GM18499 (cell line): ENCODE results near the gene DDX10.
A peak's percentile ranks its signal among the peaks of the same experiment; 100 is the strongest.
"Not testable (repeated sequence)": the region's sequence is repeated elsewhere in the genome, so short reads cannot be mapped to it uniquely, and the experiment has no call there.

Experiments
- ATAC-seq: cut with Tn5 transposase; IDR thresholded peaks from one replicate; pipeline ENCODE4 v1.9.1; 2021; ENCODE audit warnings: moderate number of reproducible peaks; ENCODE audit not compliant: insufficient read depth, unreplicated experiment

Gene DDX10

DNA sequence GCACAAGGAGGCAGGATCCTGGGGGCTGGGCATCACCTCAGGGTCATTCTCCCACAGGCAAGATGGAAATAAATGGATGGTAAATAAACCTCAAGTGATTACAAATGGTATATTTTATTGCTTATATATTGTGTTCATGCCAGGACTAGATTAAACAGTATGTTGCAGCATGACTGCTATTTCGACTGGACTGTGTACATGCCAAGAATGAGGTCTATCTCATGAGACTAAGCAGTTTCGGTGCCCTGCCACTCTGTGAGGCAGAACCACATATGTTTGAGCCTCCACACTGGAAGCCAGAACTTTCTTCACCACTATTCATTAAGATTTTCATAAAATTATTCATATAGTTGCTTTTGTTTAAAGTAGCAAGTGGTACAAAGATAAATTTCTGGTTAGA is 140.2 kb downstream of the DDX10 start:
- ATAC-seq: no peak

DNA sequence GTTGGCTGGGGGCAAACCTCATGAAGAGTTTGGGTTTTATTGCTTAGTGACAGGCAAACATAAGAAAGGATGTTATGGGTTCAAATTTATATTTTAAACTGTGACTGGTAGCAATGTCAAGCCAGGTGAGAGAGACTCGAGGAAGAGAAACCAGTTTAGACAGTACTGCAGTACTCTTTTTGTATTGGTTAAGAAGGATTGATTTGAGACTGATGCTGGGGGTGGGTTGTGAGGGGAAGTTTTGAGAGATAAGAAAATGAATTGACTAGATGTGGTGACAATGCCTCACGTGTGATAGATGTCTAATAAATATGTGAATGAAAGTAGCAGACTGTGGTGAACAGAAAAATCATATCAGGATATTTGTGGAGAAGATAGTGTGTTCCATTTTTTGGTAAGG is 142.4 kb downstream of the DDX10 start:
- ATAC-seq: no peak

DNA sequence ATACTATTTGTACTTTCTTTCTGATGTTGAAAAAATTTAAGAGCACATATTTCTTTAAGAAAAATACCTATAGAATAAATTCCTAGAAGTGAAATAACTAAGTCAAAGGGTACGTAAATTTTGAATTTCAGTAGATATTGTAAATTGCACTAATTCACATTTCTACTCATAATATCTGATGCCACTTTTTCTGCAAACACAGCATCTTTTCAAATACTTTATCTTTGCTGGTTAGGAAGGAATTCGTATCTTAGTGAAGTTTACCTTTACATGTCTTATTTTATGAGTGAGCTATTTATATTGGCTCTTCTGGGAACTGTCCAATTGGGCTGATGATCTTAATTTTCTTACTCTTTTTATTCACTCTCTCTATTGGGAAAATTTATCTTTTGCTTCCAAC is 148.2 kb downstream of the DDX10 start:
- no peak for ATAC-seq

DNA sequence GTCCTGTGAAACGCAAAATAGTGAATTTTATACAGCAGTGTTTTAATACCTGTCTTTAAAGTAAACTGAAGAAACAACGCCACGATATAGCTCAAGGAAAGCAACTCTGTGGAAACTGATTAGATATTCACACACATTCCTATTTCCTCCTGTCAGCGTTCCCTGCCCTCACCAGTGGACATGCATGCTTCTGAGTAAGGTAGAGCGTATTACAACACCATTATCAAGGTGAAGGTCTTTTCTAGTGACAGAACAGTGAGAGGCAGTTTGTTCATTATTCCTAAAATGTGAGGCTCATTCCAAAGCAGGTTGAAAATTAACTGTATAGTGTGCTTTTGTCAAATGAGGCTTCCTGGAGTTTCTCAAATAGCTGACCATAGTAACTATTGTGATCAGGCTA is 153.1 kb downstream of the DDX10 start:
- ATAC-seq: no peak

DNA sequence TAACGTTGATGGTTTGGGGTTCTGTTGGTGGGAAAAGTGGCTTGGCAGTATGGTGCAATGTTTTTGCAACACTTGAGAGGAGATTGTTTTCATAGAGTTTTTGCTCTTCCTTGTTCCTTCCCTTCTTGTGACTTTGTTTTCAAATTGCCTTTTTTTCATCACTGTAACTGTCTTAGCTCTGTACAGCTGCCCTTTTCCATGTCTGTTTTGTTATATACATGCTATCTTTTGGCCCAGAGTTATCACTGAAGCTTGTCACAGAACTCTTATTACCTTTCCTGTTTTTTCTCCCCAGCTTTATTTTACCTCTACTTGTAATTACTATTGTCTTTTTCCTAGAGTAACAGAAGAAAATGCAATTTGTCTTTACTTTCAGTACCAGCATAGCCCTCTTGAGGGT is 154.1 kb downstream of the DDX10 start:
- no peak for ATAC-seq

DNA sequence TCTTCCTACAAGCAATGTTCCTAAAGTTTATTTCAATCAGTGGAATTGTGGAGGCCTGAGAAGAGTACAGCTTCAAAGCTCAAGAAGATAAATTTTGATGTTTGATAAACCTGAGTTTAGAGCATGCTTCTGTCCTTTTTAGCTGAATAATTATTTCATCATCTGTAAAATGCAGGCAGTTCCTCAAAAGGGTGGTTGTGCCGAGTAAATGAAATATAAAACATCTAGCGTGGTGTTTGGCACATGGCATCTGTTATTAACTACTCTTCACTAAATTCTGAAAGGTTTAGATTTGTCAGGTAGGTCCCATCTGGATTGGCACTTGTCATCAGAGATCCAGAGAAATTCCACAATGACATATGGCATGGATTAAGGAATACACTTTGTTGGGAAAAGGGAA is 155.1 kb downstream of the DDX10 start:
- ATAC-seq: no peak

DNA sequence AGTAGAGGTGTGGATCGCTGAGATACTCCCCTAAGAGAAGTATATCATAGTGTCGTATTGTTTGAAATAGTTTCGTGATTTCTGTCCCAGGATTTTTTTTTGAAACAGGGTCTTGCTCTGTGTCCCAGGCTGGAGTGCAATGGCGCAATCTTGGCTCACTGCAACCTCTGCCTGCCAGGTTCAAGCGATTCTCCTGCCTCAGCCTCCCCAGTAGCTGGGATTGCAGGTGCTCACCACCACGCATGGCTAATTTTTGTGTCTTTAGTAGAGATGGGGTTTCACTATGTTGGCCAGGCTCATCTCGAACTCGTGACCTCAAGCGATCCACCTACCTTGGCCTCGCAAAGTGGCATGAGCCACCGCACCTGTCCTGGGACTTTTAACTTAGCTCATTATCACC is 159.1 kb downstream of the DDX10 start:
- not testable (repeated sequence) for ATAC-seq

DNA sequence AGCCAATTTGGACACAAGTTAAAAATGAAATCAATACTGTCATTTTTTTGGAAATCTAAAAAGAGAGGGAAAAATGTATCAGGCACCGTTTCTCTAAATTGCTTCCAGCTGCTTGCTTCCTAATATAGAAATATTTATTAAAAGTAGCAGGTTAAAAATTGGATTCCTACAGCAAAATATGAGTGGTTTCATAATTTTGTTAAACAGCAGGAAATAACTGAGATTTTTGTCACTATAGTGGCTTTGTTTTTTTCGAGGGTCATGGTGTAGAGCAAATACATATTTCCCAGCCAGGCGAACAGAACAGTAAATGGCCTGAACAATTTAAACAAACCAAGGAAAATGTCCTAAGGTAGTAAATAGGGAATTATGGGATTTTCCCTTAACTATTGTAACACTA is 159.7 kb downstream of the DDX10 start:
- ATAC-seq: no peak

DNA sequence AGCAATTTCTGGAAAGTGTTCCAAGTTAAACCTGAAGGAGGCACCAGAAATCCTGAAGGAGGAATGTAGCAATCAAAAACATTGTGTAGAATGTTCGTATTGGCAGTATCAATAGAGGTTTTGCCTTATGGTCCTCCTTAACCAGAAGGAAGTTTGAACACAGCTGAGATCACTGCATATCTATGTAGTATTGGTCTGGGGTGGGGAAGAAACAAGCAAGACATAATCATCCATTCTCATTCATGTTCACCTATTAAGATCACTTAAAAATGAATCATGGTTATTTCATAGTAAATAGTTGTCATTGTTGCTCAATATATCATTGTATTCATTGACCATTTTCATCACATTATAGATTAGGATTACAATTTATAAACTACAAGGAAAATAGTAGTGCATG is 160.5 kb downstream of the DDX10 start:
- no peak for ATAC-seq

DNA sequence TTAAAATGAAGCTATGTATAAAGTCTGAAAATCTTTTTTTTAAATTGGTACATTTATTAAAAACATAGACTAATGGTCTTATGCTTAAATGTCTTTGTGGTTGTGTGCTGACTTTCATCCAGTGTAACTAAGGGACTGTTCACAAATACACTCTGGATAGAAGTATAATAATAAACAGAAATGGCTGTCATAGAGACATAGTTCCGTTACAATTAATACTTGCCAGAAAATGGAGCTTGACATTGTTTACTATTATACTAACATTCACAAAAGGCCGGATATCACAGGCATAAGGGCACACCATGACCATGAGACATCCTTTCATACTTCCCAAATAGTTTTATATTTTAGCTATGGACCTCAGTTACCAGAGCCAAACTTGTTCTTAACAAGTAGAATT is 161.3 kb downstream of the DDX10 start:
- no peak for ATAC-seq

DNA sequence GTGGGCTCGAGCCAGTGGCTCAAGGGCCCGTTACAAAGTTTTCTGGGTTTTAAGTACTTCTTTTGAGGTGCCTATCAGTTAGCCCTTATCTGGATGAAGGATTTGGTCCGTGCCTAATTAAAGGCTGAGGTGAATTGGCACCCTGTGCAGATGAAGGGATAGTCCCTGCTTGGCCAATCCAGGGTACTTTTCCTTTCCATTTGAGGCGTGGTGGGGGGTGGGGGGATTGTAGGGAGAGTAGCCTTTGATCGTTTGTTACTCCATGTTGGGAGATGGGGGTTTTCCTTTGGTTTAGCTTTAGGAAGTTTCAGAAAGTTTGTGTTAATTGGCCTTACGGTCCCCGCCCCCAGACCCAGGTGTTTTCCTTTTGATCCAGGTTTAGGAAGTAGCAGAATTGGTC is 170.8 kb downstream of the DDX10 start:
- no peak for ATAC-seq

DNA sequence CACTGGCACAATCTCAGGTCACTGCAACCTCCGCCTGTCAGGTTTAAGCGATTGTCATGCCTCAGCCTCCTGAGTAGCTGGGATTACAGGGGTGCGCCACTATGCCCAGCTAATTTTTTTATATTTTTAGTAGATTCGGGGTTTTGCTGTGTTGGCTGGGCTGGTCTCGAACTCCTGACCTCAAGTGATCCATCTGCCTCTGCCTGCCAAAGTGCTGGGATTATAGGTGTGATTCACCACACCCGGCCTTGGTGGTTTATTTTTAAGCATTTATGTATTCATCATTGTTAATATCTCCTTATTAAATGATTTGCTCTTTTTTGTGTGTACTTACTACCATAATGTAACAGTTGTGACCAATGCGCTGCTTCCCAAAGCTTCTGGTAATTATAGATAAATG is 171.7 kb downstream of the DDX10 start:
- ATAC-seq: no peak

DNA sequence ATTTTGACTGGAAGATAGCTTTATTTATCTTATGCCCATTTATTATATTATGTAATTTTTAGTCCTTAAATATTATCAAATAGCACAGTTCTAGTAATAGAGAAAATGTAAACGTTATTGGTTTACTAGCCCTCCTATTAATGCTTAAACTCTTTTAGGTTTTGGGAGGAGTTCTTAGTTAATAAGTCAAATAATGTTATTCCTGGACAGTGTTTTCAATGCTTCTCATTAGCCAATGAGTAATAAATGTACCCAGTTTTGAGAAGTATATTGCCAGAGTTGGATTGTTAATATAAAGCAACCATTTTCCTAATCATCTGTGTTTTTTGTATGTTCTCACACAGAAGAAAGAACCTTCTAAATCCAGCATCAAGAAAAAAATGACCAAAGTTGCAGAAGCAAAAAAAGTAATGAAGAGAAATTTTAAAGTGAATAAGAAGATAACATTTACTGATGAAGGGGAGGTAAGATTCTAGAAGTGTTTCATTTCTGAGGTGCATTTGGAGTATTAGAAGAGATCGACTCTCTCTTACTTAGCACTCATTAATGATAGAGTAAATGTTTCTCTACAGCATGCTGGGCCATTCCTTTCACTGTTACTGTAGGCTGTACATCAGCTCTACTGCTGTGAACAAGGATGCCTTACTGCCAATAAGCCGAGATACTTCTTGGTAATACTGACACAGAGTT is 173.4 kb downstream of the DDX10 start:
- ATAC-seq: no peak

DNA sequence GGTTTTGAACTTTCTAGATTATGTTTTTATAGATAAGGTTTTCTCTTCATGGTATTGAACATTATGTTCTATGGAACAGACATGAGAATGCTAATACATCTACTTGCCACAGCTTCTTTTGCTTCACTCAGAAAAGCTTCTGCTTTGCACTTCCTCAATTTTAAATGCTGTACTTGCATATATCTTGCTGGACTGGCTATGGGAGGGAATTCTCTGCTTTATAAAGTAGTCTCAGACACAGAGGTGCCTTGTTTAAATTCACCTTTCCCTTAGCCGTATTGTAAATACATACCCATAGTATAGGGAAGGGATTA is 173.9 kb downstream of the DDX10 start:
- no peak for ATAC-seq

DNA sequence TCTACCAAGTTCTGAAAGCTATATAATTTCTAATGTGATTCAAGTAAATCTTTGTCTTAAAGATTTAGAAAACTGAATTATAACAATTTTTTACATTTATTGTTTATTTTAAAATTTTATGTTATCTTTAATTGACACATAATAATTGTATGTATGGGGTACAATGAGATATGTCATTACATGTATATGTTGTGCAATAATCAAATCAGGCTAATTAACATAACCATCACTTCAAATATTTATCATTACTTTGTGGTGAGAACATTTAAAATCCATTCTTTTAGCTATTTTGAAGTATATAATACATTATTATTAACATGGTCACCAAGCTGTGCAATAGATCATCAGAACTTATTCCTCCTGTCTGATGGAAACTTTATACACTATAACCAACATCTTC is 181.1 kb downstream of the DDX10 start:
- ATAC-seq: no peak

DNA sequence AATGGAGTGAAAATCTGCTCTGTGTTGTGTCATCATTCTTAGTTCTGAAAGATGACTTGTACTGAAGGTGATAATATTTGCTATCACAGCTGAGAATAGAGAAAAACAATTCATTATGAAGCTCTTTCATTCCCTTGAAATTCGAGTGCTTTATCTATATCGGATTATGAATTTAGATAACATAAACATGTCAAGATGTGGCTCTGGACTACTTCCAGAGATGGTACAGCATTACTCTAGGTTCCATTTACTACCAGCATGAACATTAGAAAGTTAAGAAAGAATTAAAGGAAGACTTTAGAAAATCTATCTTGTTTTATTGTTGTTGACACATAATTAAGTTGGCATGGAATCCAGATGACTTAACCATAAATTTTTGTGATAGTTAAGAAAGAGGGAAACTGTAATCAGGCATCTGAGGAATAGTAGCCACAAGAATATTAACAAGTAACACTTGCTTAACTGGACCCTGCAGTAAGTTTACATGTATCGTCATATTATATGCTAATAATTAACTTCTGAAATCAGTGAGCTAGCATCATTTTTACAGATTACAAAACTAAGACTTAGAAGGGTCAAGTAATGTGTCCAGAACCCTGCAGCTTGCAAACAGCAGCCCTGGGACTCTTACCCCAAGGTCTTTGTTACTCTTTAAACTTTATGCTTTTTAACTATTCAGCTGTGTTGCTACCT is 182.6 kb downstream of the DDX10 start:
- no peak for ATAC-seq

DNA sequence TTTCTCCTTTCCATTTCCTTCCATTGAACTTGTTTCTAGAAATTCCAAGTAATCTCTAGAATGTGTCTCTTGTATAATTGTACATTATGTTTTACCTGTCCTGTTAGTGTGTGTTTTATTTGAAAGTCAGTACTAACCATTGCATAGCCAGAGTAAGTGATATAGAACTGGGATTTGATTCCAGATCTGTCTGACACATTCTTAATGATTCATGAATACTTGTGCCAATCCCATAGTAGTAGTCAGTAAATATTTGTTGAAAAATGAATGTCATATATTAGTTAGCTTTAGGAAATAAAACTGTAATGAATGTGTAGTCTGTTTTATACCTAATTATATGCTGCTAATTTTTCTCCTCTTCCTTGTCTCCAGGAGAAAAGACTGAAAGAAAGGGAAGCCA is 186.9 kb downstream of the DDX10 start:
- no peak for ATAC-seq

DNA sequence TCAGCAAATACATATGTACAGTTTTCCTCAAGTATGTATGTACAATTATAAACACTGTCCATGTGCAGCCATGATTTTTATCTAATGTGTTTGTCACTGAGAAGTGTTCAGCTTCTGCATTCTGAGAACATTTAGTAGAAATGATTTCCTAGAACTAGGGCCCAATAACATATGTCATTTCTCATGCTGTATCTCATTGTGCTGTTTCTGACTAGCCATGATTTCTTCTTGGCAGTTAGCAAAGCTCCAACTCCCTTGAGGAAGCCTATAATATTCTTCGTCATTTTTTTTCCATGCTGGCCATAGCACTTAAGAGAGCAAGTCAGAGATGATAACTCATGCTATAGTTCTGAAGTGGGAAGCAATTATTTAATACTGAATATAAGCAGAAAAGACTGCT is 187.8 kb downstream of the DDX10 start:
- ATAC-seq: no peak

DNA sequence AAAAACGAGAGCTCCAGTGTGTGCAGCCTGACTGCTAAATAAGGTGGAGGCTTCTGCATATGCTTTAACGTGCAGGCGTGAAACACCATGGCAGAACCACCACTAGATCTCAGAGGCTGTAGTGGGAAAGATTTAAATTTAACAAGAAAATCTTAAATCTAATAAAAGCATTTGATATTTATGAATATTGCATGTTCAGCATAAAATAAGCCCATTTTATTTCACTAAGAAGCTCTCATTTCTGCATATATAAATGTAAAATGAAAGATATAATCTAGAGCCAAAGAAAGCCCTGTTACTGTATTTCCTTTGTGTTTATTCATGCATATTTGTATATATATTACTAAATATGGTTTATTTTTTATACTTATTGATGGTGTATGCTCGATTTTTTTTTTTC is 188.3 kb downstream of the DDX10 start:
- ATAC-seq: no peak

DNA sequence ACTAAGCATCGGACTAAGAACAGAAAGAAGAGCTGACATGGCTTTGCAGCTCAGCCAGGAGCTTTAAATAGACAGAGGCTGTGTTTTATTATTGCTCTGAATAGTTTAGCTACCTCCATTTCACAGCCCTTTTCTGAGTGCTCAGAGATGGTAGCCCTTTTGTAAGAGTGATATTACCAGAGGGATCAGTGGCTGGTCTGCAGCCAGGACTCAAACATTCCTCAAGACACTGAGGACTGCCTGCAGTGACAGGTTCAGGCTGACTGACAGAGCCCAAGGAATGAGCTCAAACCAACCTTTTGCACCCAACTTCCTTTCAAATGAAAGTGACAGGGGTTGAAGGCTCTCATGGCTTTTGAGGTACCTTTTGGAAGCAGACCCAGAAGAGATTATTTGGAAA is 189.0 kb downstream of the DDX10 start:
- ATAC-seq: peak; percentile 21

DNA sequence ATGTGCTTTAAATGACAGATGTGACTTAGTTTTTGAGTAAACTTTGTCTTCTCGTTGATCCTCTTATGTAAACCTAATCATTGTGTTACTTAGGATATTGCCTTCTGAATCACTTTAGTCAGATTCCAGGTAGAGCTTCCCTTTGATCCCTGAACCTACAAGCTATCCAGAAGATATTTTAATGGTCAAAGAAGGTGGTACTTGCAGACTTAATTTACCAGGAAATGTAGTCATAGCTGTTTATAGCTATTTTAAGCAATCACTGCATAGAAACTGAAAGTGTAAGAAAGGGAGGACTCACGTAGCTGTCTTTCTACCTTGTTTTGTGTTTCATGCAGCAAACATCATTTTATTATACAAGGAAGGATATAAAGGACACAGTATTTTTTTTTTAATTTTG is 189.5 kb downstream of the DDX10 start:
- peak; percentile 94 for ATAC-seq

DNA sequence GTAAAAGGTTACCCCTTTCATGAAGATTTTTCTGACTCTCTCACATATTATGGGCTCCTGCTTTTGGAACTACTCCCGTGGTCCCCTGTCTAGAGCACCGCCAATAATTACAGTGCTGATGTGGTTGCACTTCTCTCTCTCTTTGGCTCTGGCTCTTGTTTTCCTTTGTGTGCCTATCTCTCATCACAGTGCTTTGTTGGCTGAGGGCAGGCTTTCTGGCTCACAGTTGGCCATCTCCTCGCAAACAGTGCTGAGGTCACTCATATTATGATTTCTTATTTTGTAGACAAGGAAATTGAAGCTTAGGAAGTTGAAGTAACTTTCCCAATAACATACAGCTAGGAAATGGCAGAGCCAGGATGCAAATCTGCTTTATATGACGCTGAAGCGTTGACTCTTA is 192.5 kb downstream of the DDX10 start:
- ATAC-seq: no peak
